ENCODE measurements around the gene SLC25A21.

The SLC25A21 gene

DNA sequence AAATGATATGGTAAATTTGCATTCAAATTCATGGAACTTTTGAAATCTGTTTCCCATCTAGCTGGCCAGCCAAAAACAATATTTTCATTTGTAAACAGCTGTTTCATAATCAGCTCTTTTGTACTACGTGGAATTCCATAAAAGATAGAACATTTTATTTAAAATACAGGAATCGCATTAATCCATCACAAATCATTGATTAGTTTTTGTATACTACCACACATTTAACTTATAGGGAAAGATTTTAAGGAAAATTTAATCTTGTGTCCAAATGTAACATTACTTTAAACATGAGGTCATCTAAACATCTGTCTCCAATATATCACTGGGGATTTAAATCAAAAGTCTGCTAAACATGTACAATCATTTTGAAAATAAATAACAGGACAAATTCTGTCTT is 33.5 kb downstream of the SLC25A21 start:
- TF ChIP-seq CTCF (IDR thresholded peaks at IDR 0.05; ENCODE audit: insufficient read depth, low read length, missing control alignments): no peak
- no peak for DNase-seq (ENCODE audit: low read depth, low spot score)
- no peak overlapping the region for H3K4me3 ChIP-seq (ENCODE audit: low read depth, low read length)
- POLR2A ChIA-PET: no interaction called here
- CTCF ChIA-PET: interaction anchor here (1.7 to 12.7 kb wide), 2 partner anchors 12 to 583 kb away, joined by 4 to 107 read pairs; no protein-coding TSS in a partner anchor

DNA sequence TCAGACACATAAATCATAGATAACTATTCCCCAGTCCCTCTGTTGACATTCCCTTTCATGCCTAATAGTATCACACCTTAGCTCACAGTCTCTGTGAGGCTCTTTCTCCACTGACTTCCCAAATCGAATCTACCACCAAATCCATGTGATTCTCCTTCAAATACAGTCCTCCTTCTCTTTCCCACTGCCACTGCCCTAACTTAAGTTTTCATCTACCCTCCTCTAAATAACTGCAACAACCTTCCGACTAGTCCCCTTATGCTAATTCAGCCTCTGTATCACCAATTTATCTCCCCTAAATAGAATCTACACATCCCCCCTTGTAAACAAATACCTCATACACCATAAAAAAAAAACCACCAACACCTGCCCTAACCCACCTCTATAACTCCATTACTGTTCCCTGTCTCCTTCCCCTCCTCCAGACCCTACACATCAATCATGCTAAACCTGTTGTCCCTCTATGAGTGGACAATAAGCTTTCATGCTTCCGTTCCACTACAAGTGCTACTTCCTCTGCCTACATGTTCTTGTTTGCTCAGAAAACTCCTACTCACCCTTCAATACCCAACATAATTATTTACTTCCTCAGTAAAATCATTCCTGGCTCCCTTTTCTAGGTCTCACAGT is 39.0 kb downstream of the SLC25A21 start:
- POLR2A ChIA-PET: no interaction called here
- H3K4me3 ChIP-seq (ENCODE audit: low read depth, low read length): no peak overlapping the region
- no peak for TF ChIP-seq CTCF (IDR thresholded peaks at IDR 0.05; ENCODE audit: insufficient read depth, low read length, missing control alignments)
- DNase-seq (ENCODE audit: low read depth, low spot score): no peak
- CTCF ChIA-PET: interaction anchor here (1.3 to 12.7 kb wide), 3 partner anchors 16 to 488 kb away, joined by 3 to 107 read pairs (median 5); no protein-coding TSS in a partner anchor

DNA sequence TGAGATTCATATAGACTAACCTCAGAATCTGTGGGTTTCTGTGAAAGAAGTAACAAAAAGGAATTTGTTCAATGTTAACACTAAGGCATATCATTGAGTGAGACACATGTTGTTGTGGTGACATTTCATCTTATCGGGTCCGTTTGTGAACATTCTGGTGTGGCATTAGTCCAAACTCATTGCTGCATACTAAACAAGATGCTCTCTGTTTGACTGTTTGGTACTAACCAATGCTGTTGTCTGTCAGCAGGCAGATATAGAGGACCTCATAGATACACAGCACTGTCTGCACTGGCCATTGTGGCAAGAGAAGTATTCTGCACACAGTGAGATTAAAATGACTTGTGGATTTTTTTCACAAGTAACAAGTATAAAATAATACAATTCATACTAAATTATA is 41.2 kb downstream of the SLC25A21 start:
- H3K4me3 ChIP-seq (ENCODE audit: low read depth, low read length): no peak overlapping the region
- ChIA-PET POLR2A (no interaction called here), CTCF (interaction anchor here (12.7 kb wide), 1 partner anchor 20 kb away, joined by 107 read pairs; no protein-coding TSS in a partner anchor)
- DNase-seq (ENCODE audit: low read depth, low spot score): no peak
- no peak for TF ChIP-seq CTCF (IDR thresholded peaks at IDR 0.05; ENCODE audit: insufficient read depth, low read length, missing control alignments)

GRCh38 chr14:37129047-37129446 is 43.4 kb downstream of the SLC25A21 start:
- ChIA-PET CTCF (interaction anchor here (0.8 to 2.4 kb wide), 3 partner anchors 12 to 21 kb away, joined by 3 to 14 read pairs (median 3); no protein-coding TSS in a partner anchor), POLR2A (no interaction called here)
- no peak overlapping the region for H3K4me3 ChIP-seq (ENCODE audit: low read depth, low read length)
- no peak for DNase-seq (ENCODE audit: low read depth, low spot score)
- no peak for TF ChIP-seq CTCF (IDR thresholded peaks at IDR 0.05; ENCODE audit: insufficient read depth, low read length, missing control alignments)

DNA sequence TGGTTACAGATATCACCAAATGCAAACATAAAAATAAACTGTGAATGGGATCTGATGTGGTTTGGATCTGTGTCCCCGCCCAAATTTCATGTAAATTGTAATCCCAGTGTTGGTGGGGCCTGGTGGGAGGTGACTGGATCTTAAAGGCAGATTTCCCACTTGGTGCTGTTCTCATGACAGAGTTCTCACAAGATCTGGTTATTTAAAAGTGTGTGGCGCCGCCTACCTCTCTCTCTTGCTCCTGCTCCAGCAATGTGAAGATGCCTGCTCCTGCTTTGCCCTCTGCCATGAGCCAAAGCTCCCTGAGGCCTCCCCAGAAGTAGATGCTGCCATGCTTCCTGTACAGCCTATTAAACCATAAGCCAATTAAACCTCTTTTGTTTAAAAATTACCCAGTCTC is 47.8 kb downstream of the SLC25A21 start:
- DNase-seq (ENCODE audit: low read depth, low spot score): no peak
- H3K4me3 ChIP-seq (ENCODE audit: low read depth, low read length): no peak overlapping the region
- no peak for TF ChIP-seq CTCF (IDR thresholded peaks at IDR 0.05; ENCODE audit: insufficient read depth, low read length, missing control alignments)
- ChIA-PET CTCF (interaction anchor here (0.9 to 1.8 kb wide), 5 partner anchors 12 to 477 kb away, joined by 3 to 4 read pairs (median 3); no protein-coding TSS in a partner anchor), POLR2A (no interaction called here)

DNA sequence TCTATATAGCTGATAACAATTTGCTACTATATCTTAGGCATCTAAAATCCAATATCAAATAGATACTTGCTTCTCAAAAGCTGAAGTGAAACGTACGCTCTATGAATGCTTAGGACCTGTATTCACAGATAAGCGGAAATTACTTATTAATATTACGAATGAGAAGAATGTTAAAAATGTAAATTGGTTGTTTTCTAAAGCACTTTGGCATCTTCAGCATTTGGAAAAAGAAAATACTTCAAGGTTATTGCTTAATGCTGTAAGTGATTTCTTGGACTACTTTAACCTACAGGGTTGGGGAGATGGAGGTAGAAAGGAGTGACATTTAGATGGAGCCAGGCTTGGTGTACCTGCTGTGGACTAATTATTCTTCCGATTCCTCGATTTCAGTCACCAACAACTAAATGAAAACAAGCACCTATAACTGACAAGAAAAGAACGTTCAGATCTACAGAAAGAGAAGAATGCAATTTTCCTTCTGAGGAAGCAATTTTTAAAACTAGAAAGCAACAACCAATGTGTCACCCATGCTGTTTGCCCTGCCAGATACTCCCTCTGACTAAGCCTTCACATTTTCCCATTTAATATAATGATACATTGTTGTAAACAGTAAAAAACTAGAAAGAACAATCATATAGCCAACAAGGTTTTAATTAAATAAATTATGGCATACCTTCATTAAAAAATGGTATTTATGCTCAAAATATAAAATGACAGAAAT is 49.3 kb downstream of the SLC25A21 start:
- no peak for DNase-seq (ENCODE audit: low read depth, low spot score)
- POLR2A ChIA-PET: no interaction called here
- no peak overlapping the region for H3K4me3 ChIP-seq (ENCODE audit: low read depth, low read length)
- CTCF ChIA-PET: interaction anchor here (0.8 to 1.8 kb wide), 3 partner anchors 27 to 569 kb away, joined by 3 read pairs; no protein-coding TSS in a partner anchor
- TF ChIP-seq CTCF (IDR thresholded peaks at IDR 0.05; ENCODE audit: insufficient read depth, low read length, missing control alignments): no peak
